GM12872 (cell line): ENCODE measurements around the gene ITGB2.

Experiments
- TF ChIP-seq, protein P1 (sequence below): IDR thresholded peaks from 3 replicates; pipeline ENCODE4 v1.5.1; 2011; ENCODE audit warnings: low read depth, mild to moderate bottlenecking, low read length, moderate library complexity; ENCODE audit not compliant: insufficient read depth

Gene ITGB2

DNA sequence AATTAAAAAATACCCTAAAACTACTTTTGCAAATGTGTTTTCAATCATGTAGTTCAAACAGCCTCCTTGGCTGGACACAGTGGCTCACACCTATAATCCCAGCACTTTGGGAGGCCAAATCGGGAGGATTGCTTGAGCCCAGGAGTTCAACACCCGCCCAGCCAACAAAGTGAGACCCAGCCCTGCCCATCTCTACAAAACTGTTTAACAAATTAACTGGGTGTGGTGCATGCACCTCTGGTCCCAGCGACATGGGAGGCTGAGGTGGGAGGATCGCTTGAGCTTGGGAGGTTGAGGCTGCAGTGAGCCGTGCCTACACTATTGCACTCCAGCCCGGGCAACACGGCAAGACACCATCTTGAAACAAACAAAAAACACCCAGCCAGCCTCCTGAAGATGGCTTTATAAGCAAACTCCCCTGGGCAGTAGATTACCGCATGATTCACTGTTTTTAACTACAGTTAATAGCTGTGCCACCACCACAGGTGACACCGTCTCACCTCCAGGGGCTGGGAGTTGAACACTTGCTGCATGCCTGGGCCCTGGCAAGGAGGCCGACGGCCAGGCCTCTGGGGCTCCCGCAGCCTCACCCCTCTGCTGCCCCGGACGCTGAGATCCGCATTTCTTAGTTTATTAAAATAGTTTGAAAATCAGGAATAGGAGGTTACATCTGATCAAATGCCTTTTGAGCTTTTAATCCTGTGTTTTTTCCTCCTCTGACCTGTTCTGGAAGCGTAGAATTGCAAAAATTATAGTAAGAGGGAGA, 63.4 kb downstream of the ITGB2 start:
- TF ChIP-seq, protein P1, sequence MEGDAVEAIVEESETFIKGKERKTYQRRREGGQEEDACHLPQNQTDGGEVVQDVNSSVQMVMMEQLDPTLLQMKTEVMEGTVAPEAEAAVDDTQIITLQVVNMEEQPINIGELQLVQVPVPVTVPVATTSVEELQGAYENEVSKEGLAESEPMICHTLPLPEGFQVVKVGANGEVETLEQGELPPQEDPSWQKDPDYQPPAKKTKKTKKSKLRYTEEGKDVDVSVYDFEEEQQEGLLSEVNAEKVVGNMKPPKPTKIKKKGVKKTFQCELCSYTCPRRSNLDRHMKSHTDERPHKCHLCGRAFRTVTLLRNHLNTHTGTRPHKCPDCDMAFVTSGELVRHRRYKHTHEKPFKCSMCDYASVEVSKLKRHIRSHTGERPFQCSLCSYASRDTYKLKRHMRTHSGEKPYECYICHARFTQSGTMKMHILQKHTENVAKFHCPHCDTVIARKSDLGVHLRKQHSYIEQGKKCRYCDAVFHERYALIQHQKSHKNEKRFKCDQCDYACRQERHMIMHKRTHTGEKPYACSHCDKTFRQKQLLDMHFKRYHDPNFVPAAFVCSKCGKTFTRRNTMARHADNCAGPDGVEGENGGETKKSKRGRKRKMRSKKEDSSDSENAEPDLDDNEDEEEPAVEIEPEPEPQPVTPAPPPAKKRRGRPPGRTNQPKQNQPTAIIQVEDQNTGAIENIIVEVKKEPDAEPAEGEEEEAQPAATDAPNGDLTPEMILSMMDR: no peak

DNA sequence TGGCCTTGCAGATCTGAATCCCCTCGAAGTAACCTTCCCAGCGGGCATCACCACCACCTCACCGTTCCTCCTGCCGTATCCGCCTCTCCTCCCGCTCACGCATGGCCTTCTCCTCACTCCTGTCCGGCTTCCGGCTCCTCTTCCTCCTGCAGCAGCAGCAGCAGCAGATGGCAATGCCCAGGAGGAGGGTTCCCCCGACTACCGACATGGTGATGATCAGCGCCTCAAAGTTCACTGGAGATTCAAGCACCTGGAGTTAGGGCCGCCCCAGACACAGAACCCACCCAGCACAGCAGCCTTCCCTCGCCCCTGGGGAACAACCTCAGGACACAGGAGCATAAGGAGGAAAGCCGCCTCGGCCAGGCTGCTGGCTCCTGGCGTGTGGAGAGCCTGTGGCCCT, 64.6 kb downstream of the ITGB2 start:
- TF ChIP-seq, protein P1: no peak

DNA sequence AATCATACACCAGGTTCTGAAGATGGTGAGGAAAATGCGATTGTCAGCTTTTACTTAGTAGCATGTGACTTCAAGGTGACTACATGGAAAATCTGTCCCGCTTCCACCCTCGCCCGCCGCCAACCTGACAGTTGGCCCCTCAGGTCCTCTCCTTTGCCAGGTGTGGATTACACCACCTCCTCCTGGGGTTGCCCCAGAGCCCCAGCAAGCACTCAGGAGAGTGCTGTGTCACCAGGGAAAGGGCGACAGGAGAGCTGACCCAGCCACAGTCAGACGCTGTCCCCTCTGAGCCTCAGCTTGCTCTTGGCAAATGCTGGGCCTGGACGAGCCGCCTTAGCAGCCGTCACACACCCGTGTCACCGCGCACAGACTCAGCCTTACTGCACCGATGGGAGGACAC, 65.1 kb downstream of the ITGB2 start:
- TF ChIP-seq, protein P1: no peak

DNA sequence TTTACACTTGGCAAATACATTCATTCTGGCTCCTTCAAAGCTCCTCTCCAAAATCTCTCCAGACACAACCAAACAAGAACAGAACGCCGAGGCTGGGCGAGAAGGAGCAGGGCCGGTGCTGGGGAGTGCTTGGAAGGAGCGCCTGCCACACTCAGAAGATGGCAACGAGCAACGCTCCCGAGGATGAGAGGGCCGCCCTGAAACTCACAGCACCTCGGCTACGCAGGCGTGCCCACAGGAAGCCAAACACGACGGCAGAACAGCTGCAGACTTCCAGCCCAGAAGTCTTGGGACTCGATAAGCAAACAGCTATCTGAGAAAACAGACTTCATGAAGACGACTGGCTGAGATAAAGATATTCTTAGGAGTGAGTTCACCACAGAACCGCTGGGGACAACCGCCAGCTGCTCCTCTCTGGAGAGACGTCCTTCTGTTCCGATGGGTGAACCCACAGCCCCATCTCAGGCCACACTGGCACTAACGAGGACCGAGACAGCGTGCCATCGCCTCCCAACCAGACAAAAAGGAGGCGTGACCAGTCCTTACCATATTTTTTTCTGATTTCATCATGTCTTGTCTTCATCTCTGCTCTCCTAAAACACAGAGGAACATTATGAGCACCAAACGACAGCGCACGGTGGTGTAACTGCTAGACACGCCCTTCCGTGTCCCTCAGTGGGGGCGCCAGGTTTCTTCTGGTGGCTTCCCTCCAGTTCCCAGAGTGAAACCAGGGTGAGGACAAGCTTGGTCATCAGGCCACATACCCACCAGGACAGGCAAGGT, 65.8 kb downstream of the ITGB2 start:
- TF ChIP-seq, protein P1: no peak

DNA sequence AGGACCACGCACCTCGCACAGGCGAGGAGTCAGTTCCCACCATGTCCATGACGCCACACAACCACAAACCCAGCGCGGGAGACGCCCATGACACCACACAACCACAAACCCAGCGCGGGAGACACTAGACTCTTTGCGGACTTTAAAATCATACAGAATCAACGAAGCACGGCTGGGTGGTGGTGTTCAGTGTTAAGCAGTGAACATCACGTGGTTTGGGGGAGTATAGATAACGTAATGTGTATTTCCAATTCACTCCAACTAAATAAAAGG, 66.4 kb downstream of the ITGB2 start:
- TF ChIP-seq, protein P1: no peak

DNA sequence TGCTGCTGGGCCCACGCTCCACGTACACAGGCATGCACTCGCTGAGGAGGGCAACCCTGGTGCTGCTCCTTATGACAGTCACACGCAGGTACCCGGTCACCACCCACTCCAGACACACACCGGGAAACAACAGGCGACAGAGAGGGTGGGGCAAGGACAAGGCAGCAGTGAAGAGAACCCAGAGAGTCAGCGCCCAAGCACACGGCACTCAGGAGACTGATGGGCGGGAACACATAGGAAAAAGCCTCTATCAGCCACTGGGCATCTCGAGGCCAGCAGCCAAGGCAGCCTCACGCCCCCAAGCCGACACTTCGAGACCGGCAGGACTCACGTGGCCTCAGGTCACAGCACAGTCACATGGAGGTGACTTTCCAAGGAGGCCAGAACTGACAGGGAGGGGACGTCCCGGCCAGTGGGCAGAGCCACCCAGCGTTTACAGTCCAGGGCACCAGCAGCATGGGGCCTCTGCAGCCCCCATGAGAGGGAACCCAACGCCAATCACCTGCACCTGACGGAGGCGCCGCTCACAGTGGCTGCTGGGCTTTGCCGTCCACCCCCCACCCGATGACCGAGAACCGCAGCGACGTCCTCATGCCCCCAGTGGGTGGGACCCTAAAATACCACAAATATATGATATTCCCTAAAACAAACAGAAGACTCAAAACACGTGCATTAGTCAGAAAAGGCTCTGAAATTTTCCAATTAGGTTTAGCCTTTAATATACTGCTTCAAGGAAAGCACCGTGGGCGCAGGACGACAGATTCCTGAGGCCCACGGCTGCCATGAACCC, 66.9 kb downstream of the ITGB2 start:
- TF ChIP-seq, protein P1: no peak
